Globus pallidus (tissue), 1 donor: ENCODE data around the gene GLYATL1.

Source experiments
- DNase-seq: peaks from one replicate; pipeline ENCODE4 v3.0.0-alpha.2; 2015; ENCODE audit warnings: low spot score

GLYATL1 gene

DNA sequence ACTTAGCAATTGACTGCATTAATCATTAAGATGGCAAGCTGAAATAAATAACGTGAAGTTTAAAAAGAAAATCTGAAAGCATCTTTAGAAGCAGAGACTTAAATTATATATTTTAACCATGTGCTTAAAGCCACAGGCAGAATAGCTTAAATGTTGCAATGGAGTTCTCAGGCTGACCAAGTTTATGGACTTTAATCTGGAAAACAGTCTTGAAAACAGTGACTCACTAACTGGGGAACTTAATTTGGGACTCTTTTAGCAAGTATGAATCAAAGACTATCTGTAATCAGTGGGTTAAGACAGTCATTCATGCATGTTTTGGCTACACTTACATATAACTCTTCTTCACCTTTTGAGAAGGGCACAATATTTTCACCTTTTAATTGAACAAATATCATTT lies 12.6 kb upstream of the GLYATL1 start:
- DNase-seq: no peak

GRCh38 chr11:58927393-58928106 lies 11.7 kb upstream of the GLYATL1 start:
- no peak for DNase-seq

DNA sequence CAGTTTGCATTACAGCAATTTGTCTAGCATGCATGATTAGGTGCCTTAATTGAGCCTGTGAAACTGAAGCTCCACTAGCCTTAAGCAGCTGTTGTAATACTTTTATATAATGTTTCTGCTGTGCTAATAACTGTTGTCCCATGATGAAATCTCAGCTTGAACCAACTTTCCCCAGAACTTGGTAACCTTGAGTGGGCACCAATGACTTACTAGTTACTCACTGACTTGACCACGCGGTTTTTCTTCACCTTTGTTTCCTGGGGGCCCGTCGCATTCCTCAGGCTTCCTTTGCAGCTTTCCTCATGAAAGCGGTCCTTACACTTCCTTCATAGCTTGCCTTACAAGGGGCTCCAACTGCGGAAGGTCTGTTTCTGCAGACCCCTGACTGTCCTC lies 11.2 kb upstream of the GLYATL1 start:
- DNase-seq: no peak

- DNase-seq: no peak
These were observed 10.6 kb upstream of the GLYATL1 start for GRCh38 chr11:58928691-58929090.

DNA sequence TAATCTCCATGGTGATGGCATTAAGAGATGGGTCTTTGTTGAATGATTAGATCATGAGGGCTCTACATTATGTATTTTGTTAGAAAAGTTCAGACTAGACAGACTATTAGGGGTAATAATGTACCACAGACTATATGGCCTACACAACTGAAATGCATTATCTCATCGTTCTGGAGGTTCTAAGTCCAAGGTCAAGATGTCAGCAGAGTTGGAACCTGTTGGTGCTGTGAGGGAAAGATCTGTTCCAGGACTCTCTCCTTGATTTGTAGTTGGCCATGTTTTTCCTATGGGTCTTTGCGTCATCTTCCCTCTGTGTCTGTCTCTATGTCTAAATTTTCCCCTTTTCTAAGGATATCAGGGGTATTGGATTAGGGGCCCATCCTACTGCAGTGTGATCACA lies 8.4 kb upstream of the GLYATL1 start:
- no peak for DNase-seq

DNA sequence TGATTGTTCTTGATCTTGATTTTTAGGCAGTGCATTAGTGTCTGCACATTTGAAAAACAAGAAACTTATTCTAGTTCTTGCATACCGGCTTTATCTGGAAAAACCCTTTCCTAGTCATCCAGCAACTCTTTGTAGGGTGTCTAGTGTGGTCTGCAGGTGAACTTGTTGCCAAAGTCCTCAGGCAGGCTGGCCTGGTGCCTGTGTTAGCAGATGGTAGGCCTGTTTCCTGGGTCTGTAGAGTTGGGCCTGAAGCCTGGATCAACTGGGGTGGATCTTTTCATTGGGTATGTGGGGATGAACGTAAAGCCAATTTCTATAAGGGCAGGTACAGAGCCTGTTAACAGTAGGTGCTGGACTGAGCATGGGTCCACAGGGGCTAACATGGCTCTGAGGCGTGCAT lies 5.6 kb upstream of the GLYATL1 start:
- no peak for DNase-seq

- DNase-seq: no peak
These were observed 4.3 kb upstream of the GLYATL1 start for GRCh38 chr11:58934945-58935513.

DNA sequence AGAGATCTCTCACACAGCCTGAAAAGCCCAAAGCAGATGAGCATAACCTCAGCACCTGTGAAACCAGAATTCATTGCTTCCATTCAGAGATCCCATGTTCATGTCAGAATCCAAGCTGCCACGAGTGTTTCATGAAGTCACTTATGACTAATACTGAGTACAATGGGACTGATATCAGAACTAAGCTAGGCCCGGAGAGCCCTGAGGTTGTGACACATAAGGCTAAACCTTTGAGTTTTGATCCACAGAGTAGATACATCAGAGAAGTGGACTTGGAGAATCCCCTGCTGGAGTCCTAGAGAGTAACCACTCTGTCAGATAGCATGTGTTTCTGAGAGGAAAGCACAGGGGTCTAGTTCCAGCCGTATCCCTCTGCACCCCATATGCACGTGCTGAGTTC lies 890 bp upstream of the GLYATL1 start:
- DNase-seq: no peak

DNA sequence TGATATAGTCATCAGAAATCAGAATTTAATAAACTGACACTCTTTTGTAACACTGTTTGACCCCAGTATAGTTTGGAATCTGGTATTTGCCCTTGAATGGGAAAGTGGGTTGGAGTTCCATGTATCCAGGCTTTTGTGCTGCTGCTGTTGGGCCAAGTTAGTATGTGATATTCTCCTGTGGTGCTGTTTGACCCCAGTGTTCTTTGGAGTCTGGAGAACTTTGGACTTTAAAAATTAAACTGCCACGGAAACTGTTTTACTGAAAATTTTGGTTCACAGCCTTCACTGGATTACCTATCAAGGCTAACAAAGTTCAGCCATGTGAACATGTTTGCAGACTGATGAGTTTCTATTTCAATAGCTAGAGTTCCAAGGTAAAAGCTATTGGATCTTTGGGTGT lies 740 bp downstream of the GLYATL1 start:
- DNase-seq: no peak

DNA sequence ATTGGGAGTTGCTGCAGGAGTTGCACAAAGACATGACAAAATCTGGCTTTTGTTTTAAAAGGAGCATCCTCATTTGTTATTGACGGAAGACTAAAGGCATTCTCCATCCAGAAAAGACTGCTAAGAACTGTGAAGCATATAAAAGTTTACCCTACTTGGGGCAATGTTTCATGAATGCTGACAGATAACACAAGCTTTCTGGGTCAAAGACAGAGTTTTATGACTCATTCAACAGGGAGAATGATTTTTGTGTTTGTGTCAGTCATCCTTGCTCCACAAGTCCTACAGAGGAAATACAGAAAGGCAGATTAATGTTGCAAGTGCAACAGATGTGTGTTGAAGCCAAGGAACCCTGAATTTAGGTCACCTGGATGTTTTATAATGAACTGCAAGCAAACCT lies 2.5 kb downstream of the GLYATL1 start:
- DNase-seq: no peak

- no peak for DNase-seq
These were observed 6.4 kb downstream of the GLYATL1 start for GRCh38 chr11:58945663-58946062.

- DNase-seq: no peak
These were observed 9.9 kb downstream of the GLYATL1 start for GRCh38 chr11:58949184-58949583.

GRCh38 chr11:58957922-58958321 lies 18.6 kb downstream of the GLYATL1 start:
- no peak for DNase-seq

DNA sequence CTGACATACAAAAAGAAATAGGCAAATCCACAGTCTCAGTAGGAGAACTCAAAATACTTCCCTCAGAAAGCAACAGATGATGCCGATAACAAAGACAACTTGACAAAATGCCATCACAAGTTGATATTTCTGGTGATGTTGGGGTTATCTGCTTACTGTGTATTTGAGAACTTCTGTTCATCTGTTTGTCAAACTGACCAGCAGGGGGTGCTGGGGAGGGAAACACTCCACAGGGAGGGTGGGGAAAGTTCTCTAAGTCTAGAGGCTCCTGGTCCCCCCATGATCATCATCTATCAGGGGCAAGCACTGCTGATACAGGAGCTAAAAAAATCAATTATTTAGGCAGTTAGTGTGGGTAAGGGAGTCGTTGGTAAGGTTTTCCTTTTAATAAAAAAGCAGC lies 19.2 kb downstream of the GLYATL1 start:
- DNase-seq: no peak

GRCh38 chr11:58963551-58964104 lies 24.3 kb downstream of the GLYATL1 start:
- DNase-seq: no peak

DNA sequence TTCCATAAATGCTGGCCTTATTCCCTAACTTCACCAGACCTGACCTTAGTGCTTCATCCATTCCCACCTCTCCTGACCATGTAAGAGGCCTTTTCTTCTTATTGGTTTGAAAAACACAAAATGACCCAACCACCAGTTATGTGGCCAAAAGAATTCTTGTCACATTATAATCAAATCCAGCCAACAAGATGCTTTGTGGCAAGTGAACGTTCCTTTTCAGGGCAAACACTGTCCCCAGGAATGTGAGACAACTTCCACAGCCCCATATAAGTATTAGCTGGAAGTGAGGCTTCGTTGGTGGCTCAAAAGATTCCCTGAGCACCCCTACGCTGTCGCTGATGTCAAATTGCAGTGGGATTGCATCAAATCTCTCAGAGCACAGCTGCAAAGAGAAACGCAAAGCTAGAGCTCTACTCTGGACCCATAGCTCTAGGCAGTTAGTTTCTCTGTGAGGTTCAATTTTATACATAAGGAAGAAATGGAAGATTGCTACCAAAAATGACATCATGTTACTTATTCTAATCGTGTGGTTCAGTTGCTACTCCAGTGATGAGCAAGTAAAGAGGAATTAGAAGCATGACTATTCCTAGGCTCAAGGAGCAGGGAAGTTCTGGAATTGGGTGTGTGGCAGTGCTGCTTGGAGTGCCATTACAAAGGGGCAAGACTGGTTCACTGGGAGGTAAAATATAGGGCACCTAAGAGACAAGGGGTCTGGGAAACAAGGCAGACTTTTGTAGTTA lies 26.1 kb downstream of the GLYATL1 start:
- no peak for DNase-seq

DNA sequence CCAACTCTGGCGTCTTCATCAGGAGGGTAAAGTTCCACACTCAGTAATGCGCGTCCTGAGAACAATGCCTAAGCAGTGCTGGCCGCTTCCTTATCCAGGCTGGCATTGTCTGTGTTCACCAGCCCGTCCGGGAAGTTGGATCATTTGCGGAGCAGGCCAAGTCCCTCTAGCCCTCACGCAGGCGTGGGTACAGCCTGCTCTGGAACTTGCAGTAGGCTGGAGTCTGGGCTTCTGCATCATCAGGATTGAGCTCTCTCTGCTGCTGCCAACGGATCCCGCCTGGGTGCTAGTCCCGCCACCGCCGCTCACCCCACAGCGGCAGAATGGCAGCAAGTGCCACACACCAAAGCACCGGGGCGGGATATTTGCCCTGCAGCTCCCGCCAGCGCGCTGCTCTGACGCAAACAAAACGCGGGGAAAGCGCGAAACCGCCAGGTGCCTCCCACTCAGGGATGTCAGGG lies 29.0 kb downstream of the GLYATL1 start:
- DNase-seq: peak; percentile 2

GRCh38 chr11:58977470-58977869 lies 38.2 kb downstream of the GLYATL1 start:
- DNase-seq: no peak

GRCh38 chr11:58979222-58979621 lies 39.9 kb downstream of the GLYATL1 start:
- DNase-seq: no peak

- no peak for DNase-seq
These were observed 41.0 kb downstream of the GLYATL1 start for GRCh38 chr11:58980159-58980843.

GRCh38 chr11:58992489-58992888 lies 53.2 kb downstream of the GLYATL1 start:
- DNase-seq: no peak

GRCh38 chr11:58994171-58994570 lies 54.9 kb downstream of the GLYATL1 start:
- DNase-seq: no peak
